NOMO-1 treated with DMSO at 0.1 percent for 48 hours (cell line): ENCODE data around the gene CYFIP2.

Source experiments
- DNase-seq: peaks from one replicate; lab custom pipeline; 2025; ENCODE audit not compliant: unreplicated experiment; lab: John Stamatoyannopoulos, UW

CYFIP2 gene

GRCh38 chr5:157286761-157287211, 20.9 kb downstream of the CYFIP2 start:
- DNase-seq, result no peak

GRCh38 chr5:157288405-157289163, 22.7 kb downstream of the CYFIP2 start:
- no peak for DNase-seq

GRCh38 chr5:157289164-157289819, 23.4 kb downstream of the CYFIP2 start:
- DNase-seq, result no peak

GRCh38 chr5:157290156-157290980, 24.4 kb downstream of the CYFIP2 start:
- DNase-seq, result no peak

GRCh38 chr5:157290981-157291711, 25.2 kb downstream of the CYFIP2 start:
- peak; percentile 33 for DNase-seq

- no peak for DNase-seq
Observed at GRCh38 chr5:157292599-157292998, 26.7 kb downstream of the CYFIP2 start.

- DNase-seq, result no peak
Observed at GRCh38 chr5:157294407-157295091, 28.6 kb downstream of the CYFIP2 start.

GRCh38 chr5:157295247-157295646, 29.3 kb downstream of the CYFIP2 start:
- no peak for DNase-seq

GRCh38 chr5:157300564-157300963, 34.6 kb downstream of the CYFIP2 start:
- DNase-seq, result no peak

GRCh38 chr5:157301066-157301465, 35.1 kb downstream of the CYFIP2 start:
- no peak for DNase-seq

GRCh38 chr5:157303023-157303422, 37.1 kb downstream of the CYFIP2 start:
- DNase-seq, result no peak

GRCh38 chr5:157303667-157304327, 37.9 kb downstream of the CYFIP2 start:
- DNase-seq, result no peak

- no peak for DNase-seq
Observed at GRCh38 chr5:157306081-157306480, 40.2 kb downstream of the CYFIP2 start.

GRCh38 chr5:157306692-157307471, 41.0 kb downstream of the CYFIP2 start:
- DNase-seq, result peak; percentile 26

- no peak for DNase-seq
Observed at GRCh38 chr5:157308836-157309465, 43.0 kb downstream of the CYFIP2 start.

- no peak for DNase-seq
Observed at GRCh38 chr5:157309796-157310195, 43.9 kb downstream of the CYFIP2 start.

GRCh38 chr5:157311595-157311994, 45.7 kb downstream of the CYFIP2 start:
- DNase-seq, result no peak

- peak; percentile 17 for DNase-seq
Observed at GRCh38 chr5:157312492-157312891, 46.6 kb downstream of the CYFIP2 start.

GRCh38 chr5:157322581-157322980, 56.7 kb downstream of the CYFIP2 start:
- DNase-seq, result no peak
